Stimulated activated naive CD8-positive, alpha-beta T cell treated with anti-CD3 and anti-CD28 coated beads, Interleukin-15, amount 100 ng/mL, for 72 hours (primary cell): ENCODE results near the gene ACP5.
"Not testable (repeated sequence)": the region's sequence is repeated elsewhere in the genome, so short reads cannot be mapped to it uniquely, and the experiment has no call there.

Experiments used
- ATAC-seq: fragments of 150-1000 bp; cut with Tn5 transposase; 2 replicates; pipeline ENCODE4 v1.10.0; 2021; ENCODE audit warnings: mild to moderate bottlenecking, moderate library complexity
- DNase-seq, 2 donors: peaks; one replicate each; pipeline ENCODE4 v3.0.0; 2021 to 2022
- H3K27ac Mint-ChIP-seq, 2 donors: one replicate each; pipeline ENCODE4 v1.8.0; 2022; ENCODE audit warnings: mild to moderate bottlenecking in 2 of 2, mixed read lengths in 2 of 2, moderate library complexity in 2 of 2
- H3K27me3 Mint-ChIP-seq: one replicate; pipeline ENCODE4 v1.8.0; 2022; ENCODE audit warnings: mixed read lengths
- H3K4me1 Mint-ChIP-seq: one replicate; pipeline ENCODE4 v1.8.0; 2022; ENCODE audit warnings: mild to moderate bottlenecking, mixed read lengths
- H3K4me3 Mint-ChIP-seq, 2 donors: one replicate each; pipeline ENCODE4 v1.8.0; 2022; ENCODE audit warnings: mild to moderate bottlenecking in 2 of 2, mixed read lengths in 2 of 2, moderate library complexity in 1 of 2
- H3K9me3 Mint-ChIP-seq, 2 donors: one replicate each; pipeline ENCODE4 v1.8.0; 2022; ENCODE audit warnings: mixed read lengths in 2 of 2

Gene ACP5

GRCh38 chr19:11577451-11578257 is at the start of gene ACP5:
Gene ACP5, minus strand, starts transcription at chr19:11577645. Its CDS starts 328 bp downstream, at chr19:11577317.
- Mint-ChIP-seq H3K4me3 (peak within 1 kb of the TSS; percentile 71 to 81), H3K27ac (peak within 1 kb of the TSS; percentile 13 to 44), H3K27me3 (no peaks in the 10 kb centered on the region), H3K4me1 (peaks cover 73% of the 10 kb centered on the region), H3K9me3 (no peaks in the 10 kb centered on the region)
- ATAC-seq (no peak), DNase-seq (no peak)

DNA sequence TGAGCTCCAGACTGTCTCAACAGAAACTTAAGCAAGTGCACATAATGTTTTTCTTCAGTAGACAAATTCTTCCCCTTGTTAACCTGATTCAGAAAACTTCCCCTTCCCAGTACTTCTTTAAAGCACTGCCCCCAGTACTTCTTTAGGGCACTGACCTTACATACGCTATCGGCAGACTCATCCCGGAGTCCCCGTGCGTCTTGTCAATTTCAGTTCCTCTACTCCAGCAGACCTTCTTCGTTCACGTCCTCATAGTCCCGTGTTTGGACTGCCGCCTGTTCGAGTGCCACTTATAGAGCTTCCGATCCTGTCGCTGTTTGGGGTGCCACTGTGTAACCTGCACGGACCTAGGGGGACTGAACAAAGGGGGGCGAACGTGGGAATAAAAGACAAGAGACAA is 48.8 kb upstream of the ACP5 start:
- ATAC-seq (no peak), DNase-seq (no peak)
- H3K4me3 Mint-ChIP-seq: no peak overlapping the region
- peaks cover 17% of the 10 kb centered on the region for H3K27me3 Mint-ChIP-seq
- peaks cover 0 to under 1% of the 10 kb centered on the region in 2 donors for H3K9me3 Mint-ChIP-seq
- H3K27ac Mint-ChIP-seq: peak overlapping the region in 1 of 2 donors; percentile 4
- peaks cover 14% of the 10 kb centered on the region for H3K4me1 Mint-ChIP-seq

DNA sequence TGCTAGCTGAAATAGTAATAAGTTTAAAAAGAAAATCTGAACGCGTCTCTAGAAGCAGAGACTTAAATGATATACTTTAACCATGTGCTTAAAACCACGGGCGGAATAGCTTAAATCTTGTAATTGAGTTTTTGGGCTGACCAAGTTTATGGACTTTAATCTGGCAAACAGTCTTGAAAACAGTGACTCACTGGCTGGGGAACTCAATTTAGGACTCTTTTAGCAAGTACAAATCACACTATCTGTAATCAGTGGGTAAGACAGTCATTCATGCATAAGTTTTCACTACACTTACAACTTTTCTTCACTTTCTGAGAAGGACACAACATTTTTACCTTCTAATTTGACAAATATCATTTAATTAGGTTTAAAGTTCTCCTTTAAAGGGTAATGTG is 46.6 kb upstream of the ACP5 start:
- peak; percentile 56 for ATAC-seq
- Mint-ChIP-seq H3K27me3 (peaks cover 8% of the 10 kb centered on the region), H3K27ac (no peak overlapping the region), H3K4me1 (peaks cover 14% of the 10 kb centered on the region), H3K4me3 (peak overlapping the region in 1 of 2 donors; percentile 76), H3K9me3 (peaks cover 0 to 14% of the 10 kb centered on the region in 2 donors)
- no peak for DNase-seq

- not testable (repeated sequence) for H3K4me3 Mint-ChIP-seq, H3K27me3 Mint-ChIP-seq, ATAC-seq, H3K27ac Mint-ChIP-seq, DNase-seq
- H3K4me1 Mint-ChIP-seq: peaks cover 14% of the 10 kb centered on the region
- peaks cover 7 to 28% of the 10 kb centered on the region in 2 donors for H3K9me3 Mint-ChIP-seq
Measured at GRCh38 chr19:11622401-11622800, 45.0 kb upstream of the ACP5 start.

- Mint-ChIP-seq H3K4me3 (no peak overlapping the region), H3K27ac (no peak overlapping the region), H3K9me3 (peaks cover 16 to 39% of the 10 kb centered on the region in 2 donors), H3K4me1 (peaks cover 14% of the 10 kb centered on the region), H3K27me3 (no peaks in the 10 kb centered on the region)
- DNase-seq: no peak
- no peak for ATAC-seq
Measured at GRCh38 chr19:11620553-11620952, 43.1 kb upstream of the ACP5 start.

- DNase-seq: no peak
- Mint-ChIP-seq H3K27me3 (no peaks in the 10 kb centered on the region), H3K4me3 (no peak overlapping the region), H3K27ac (no peak overlapping the region), H3K4me1 (peaks cover 6% of the 10 kb centered on the region), H3K9me3 (peaks cover 20 to 45% of the 10 kb centered on the region in 2 donors)
- no peak for ATAC-seq
Measured at GRCh38 chr19:11617180-11618062, 40.0 kb upstream of the ACP5 start.

DNA sequence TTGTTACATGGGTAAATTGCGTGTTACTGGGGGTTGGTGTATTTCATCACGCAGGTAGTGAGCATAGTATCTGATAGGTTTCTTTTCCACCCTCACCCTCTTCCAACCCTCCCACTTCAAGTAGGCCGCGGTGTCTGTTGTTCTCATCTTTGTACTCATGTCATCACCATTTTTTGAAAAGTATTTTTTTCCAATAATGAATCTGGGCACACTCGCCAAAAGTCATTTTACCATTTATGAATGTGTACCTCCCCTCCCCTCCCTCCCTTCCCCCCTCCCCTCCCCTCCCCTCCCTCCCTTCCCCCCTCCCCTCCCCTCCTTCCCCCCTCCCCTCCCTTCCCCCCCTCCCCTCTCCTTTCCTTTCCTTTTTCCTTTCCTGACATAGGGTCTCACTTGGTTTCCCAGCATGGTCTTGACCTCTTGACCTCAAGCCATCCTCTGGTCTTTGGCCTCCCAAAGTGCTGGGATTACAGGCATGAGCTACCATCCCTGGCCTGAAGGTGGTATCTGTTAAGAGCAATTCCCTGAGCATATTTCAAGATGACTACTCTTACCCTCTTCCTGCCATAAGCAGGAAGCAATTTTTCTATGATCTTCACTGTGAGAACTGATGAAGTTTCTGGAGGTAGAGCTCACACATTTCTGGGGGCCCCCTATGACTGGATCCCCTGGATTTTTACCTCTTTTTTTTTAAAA is 35.5 kb upstream of the ACP5 start:
- Mint-ChIP-seq H3K4me3 (peak overlapping the region in 1 of 2 donors; percentile 69), H3K9me3 (peaks cover 17 to 24% of the 10 kb centered on the region in 2 donors), H3K27ac (peak overlapping the region in 1 of 2 donors; percentile 88), H3K4me1 (peaks cover 6% of the 10 kb centered on the region), H3K27me3 (no peaks in the 10 kb centered on the region)
- DNase-seq (no peak), ATAC-seq (peak; percentile 52)

DNA sequence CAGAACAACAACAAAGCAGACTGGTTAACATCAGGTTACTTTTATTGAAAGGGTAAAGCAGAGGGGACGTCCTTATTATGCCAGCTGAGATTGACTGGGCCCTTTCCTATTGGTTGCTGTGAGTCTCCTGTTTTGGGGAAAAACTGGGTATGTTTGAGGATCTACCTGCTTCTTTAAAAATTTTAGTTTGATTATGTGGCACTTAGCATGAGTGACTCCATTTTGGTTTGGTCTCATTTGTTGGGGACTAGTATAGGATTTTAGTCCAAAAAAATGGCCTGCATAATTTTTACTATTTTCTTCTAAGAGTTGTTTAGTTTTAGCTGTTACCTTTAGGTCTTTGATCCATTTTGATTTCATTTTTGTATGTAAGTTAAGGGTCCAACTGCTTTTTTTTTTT is 34.3 kb upstream of the ACP5 start:
- no peaks in the 10 kb centered on the region for H3K27me3 Mint-ChIP-seq
- ATAC-seq (no peak), DNase-seq (no peak)
- H3K4me1 Mint-ChIP-seq: peaks cover 6% of the 10 kb centered on the region
- H3K4me3 Mint-ChIP-seq: no peak overlapping the region
- H3K9me3 Mint-ChIP-seq: peaks cover 15 to 21% of the 10 kb centered on the region in 2 donors
- H3K27ac Mint-ChIP-seq: no peak overlapping the region

DNA sequence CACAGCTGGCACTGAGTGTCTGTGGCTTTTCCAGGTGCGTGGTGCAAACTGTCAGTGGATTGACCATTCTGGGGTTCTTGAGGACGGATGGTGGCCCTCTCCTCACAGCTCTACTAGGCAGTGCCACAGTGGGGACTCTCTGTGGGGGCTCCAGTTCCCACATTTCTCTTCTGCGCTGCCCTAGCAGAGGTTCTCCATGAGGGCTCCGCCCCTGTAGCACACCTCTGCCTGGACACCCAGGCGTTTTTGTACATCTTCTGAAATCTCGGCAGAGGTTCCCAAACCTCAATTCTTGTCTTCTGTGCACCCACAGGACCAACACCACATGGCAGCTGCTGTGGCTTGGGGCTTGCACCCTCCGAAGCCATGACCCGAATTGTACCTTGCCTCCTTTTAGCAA is 29.0 kb upstream of the ACP5 start:
- Mint-ChIP-seq H3K4me3 (no peak overlapping the region), H3K9me3 (peaks cover 21 to 35% of the 10 kb centered on the region in 2 donors), H3K27ac (no peak overlapping the region), H3K4me1 (no peaks in the 10 kb centered on the region), H3K27me3 (no peaks in the 10 kb centered on the region)
- DNase-seq (no peak), ATAC-seq (no peak)

DNA sequence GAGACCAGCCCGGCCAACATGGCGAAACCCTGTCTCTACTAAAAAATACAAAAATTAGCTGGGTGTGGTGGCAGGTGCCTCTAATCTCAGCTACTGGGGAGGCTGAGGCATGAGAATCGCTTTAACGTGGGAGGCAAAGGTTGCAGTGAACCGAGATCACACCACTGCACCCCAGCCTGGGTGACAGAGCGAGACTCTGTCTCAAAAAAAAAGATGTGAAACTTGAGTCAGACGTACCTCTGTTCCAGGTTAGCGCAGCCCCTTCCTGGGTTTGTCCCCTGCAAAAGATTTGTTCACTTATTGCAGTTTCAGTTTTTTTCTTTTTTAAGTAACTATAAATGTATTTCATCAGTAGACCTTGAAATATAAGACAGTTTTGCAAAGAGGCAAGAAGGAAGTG is 22.3 kb upstream of the ACP5 start:
- H3K27ac Mint-ChIP-seq, H3K27me3 Mint-ChIP-seq, H3K4me3 Mint-ChIP-seq, DNase-seq, ATAC-seq: not testable (repeated sequence)
- Mint-ChIP-seq H3K4me1 (peaks cover 46% of the 10 kb centered on the region), H3K9me3 (peaks cover 4 to 12% of the 10 kb centered on the region in 2 donors)

DNA sequence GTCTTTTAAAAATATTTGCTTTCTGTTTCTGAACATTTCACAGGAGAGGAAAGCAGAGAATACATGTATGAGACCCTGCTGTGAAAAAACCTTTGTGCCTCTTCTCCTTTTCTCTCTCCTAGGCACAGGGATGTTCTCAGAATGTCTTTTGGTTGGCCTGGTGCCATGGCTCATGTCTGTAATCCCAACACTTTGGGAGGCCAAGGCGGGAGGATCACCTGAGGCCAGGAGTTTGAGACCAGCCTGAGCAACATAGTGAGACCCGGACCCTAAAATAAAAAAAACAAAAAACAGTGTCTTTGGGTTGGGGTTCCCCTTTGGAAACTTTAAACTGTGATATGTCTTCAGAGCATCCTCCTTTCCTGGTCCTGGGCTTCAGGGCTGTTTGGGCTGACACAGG is 21.3 kb upstream of the ACP5 start:
- H3K4me3 Mint-ChIP-seq: peak overlapping the region; percentile 48 to 72
- ATAC-seq (no peak), DNase-seq (no peak)
- no peaks in the 10 kb centered on the region for H3K27me3 Mint-ChIP-seq
- no peak overlapping the region for H3K27ac Mint-ChIP-seq
- H3K9me3 Mint-ChIP-seq: peaks cover 0 to 7% of the 10 kb centered on the region in 2 donors
- peaks cover 46% of the 10 kb centered on the region for H3K4me1 Mint-ChIP-seq

GRCh38 chr19:11598103-11598483 is 20.6 kb upstream of the ACP5 start:
- Mint-ChIP-seq H3K27ac (peak overlapping the region in 1 of 2 donors; percentile 29), H3K4me1 (peaks cover 46% of the 10 kb centered on the region), H3K27me3 (no peaks in the 10 kb centered on the region), H3K4me3 (peak overlapping the region; percentile 89 to 98), H3K9me3 (peaks cover 0 to 5% of the 10 kb centered on the region in 2 donors)
- DNase-seq (no peak), ATAC-seq (no peak)

DNA sequence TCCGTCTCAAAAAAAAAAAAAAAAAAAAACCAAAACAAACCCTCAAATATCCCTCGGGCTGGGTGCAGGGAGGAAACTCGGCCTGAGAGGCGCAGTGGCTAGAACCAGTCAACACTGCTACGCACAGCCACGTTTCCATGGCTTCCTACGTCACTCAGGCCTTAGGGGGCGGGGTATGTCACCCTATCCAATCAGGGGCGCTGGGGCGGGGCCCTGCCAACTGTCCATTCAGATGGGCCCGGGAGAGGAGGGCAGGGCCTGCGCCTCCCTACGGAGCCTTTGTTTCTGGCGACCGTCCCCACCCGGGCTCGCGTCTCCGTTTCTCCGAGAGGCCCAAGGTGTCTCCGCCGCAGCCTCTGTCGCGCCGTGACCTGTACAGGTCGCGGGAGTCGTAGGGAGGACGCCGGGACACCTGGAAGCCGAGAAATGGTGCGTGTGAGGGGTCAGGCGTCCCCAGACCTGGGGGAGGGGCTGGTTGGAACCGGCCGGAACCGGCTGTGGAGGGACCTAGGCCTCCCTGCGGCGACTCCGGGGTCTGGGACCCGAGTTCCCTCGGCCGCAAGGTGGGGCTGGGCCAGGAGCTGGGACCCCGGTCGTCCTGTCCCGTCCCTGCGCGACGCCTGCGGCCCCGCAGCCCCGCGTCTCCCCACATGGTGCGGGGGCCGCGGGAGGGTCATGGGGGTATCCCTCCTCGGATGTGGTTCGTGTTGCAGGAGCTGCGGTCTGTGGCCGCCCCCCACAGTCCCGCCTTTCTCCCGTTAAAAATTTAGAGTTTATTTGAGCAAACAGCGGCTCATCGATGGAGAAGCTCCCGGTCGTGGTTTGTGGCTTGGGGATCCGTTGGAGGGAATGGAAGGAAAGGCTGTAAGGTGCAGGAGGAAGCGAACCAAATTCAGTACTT is 20.0 kb upstream of the ACP5 start, which contains the start of gene ZNF627:
Gene ZNF627 (plus strand): TSS at position 282 of the 901 bp plus-strand sequence. CDS start 145 bp downstream, at position 427.
- Mint-ChIP-seq H3K4me1 (peaks cover 46% of the 10 kb centered on the region), H3K9me3 (no peaks in the 10 kb centered on the region), H3K27me3 (no peaks in the 10 kb centered on the region), H3K4me3 (peak within 1 kb of the TSS; percentile 89 to 98), H3K27ac (peak within 1 kb of the TSS; percentile 95)
- ATAC-seq (peak; percentile 100), DNase-seq (peak; percentile 95 to 98)

- H3K9me3 Mint-ChIP-seq: no peaks in the 10 kb centered on the region
- no peaks in the 10 kb centered on the region for H3K27me3 Mint-ChIP-seq
- peak overlapping the region in 1 of 2 donors; percentile 89 for H3K4me3 Mint-ChIP-seq
- H3K4me1 Mint-ChIP-seq: peaks cover 46% of the 10 kb centered on the region
- ATAC-seq (no peak), DNase-seq (no peak)
- no peak overlapping the region for H3K27ac Mint-ChIP-seq
Measured at GRCh38 chr19:11596156-11596555, 18.7 kb upstream of the ACP5 start.
